ENCODE measurements around the gene DGKE. TPM values are rescaled to one million over a fixed set of nuclear protein-coding genes. Genes with fewer than 3 reads are reported as not detected.

The DGKE gene
- total and polyA plus RNA-seq, 8 donors = 7.3 to 14.7 (median 12.9) TPM

DNA sequence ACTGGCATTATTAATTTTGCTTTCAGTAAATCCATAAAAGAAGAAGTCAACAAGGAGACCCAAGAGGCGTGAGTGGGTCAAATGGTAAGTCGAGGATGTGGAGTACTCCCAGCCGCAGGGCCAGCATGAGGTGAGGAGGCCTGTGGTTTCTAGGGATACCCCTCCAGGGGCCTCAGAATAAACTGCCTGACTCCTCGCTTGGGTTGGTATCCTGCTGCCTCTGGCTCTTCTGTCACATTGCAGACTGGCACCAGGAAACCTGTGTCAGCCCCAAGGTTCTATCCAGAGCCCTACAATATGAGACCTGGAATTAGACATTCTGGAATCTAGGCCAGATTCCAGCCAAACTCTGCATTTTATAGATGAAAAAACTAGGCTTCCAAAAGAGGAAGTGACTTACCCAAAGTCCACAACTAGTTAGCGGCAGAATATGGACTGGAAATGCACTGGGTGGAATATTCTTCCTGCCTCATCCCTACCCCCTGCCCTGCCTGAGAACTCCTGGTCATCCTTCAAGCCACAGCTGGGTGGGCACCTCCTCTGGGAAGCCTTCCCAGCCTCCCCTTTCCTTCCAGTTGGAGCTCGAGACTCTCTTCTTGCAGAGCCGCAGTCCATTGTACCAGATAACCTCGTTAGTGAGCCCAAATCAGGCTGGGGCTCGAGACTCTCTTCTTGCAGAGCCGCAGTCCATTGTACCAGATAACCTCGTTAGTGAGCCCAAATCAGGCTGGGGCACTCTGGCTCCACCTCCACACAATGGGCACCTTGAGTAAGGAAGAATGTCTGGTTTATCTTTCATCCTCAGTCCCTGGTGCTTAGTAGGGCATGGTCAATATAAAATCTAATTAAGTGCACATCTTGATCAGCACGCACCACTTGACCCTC lies 22.8 kb upstream of the DGKE start:
- no peaks in the 10 kb centered on the region for H3K27me3 ChIP-seq
- ATAC-seq (no peak), DNase-seq (no peak)
- H3K27ac ChIP-seq = no peak overlapping the region
- no peaks in the 10 kb centered on the region for H3K36me3 ChIP-seq
- intact Hi-C loops (cut with DNase I) = loop anchor here in 1 of 2 donors (10.0 kb wide), 1 partner anchor 144 kb away; no protein-coding TSS in a partner anchor
- H3K9me3 ChIP-seq = no peaks in the 10 kb centered on the region
- H3K4me3 ChIP-seq = no peak overlapping the region
- TF ChIP-seq, protein P1, sequence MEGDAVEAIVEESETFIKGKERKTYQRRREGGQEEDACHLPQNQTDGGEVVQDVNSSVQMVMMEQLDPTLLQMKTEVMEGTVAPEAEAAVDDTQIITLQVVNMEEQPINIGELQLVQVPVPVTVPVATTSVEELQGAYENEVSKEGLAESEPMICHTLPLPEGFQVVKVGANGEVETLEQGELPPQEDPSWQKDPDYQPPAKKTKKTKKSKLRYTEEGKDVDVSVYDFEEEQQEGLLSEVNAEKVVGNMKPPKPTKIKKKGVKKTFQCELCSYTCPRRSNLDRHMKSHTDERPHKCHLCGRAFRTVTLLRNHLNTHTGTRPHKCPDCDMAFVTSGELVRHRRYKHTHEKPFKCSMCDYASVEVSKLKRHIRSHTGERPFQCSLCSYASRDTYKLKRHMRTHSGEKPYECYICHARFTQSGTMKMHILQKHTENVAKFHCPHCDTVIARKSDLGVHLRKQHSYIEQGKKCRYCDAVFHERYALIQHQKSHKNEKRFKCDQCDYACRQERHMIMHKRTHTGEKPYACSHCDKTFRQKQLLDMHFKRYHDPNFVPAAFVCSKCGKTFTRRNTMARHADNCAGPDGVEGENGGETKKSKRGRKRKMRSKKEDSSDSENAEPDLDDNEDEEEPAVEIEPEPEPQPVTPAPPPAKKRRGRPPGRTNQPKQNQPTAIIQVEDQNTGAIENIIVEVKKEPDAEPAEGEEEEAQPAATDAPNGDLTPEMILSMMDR (IDR thresholded peaks at IDR 0.05) = no peak
- no peaks in the 10 kb centered on the region for H3K4me1 ChIP-seq

DNA sequence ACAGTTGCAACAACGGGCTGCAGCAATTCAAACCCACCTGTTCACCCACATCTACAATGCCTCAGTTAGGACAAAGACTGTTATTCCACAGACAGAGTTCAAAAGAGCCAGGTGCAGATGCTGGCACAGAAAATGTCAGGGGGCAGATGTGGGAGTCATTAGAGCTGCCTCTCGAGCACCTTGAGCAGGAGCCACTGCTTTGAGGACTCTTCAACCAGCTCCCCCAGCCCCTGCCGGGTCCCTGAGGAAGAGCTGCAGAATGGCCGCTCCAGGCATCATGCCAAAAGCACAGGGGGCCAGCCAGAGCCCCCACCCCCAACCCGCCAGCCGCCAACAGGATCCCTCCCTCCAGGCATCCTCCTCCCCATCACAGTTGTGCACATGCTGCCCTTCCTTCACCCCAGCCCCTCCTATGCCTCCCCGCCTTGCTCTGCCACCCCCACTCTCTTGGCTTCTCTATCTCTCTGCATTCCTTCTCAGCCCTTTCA lies 21.0 kb upstream of the DGKE start:
- no peaks in the 10 kb centered on the region for H3K27me3 ChIP-seq
- no peak overlapping the region for H3K4me3 ChIP-seq
- ATAC-seq (no peak), DNase-seq (no peak)
- no peaks in the 10 kb centered on the region for H3K9me3 ChIP-seq
- no peak overlapping the region for H3K27ac ChIP-seq
- TF ChIP-seq, protein P1 (IDR thresholded peaks at IDR 0.05) = no peak
- H3K36me3 ChIP-seq = no peaks in the 10 kb centered on the region
- intact Hi-C loops (cut with DNase I) = loop anchor here in 1 of 2 donors (10.0 kb wide), 1 partner anchor 142 kb away; no protein-coding TSS in a partner anchor
- H3K4me1 ChIP-seq = no peaks in the 10 kb centered on the region

DNA sequence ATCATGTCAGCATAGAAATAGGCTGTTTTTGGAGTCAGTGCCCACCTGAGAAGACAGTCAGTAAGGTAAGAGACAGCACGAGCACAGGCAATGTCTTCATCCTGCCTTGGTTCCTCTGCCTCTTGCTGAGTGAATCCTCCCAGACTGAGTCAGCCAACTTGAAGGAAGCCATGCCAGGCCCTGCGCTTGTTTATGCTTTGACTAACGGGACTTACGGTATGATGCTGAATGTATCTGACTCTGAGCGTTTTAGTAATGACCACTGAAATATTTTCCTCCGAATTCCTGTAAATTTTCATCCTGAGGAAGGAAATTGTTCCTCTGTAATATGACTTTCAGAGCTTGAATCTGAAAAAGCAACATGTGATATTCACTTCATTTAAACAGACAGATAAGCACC lies 18.2 kb upstream of the DGKE start:
- Histone ChIP-seq H3K4me3 (no peak overlapping the region), H3K4me1 (peaks cover 0 to 8% of the 10 kb centered on the region in 2 donors), H3K9me3 (no peaks in the 10 kb centered on the region), H3K27ac (no peak overlapping the region), H3K36me3 (no peaks in the 10 kb centered on the region), H3K27me3 (no peaks in the 10 kb centered on the region)
- DNase-seq = no peak
- intact Hi-C loops (cut with DNase I) = loop anchor here in 1 of 2 donors (10.0 kb wide), 1 partner anchor 139 kb away; no protein-coding TSS in a partner anchor
- ATAC-seq = no peak
- TF ChIP-seq, protein P1 (IDR thresholded peaks at IDR 0.05) = no peak

DNA sequence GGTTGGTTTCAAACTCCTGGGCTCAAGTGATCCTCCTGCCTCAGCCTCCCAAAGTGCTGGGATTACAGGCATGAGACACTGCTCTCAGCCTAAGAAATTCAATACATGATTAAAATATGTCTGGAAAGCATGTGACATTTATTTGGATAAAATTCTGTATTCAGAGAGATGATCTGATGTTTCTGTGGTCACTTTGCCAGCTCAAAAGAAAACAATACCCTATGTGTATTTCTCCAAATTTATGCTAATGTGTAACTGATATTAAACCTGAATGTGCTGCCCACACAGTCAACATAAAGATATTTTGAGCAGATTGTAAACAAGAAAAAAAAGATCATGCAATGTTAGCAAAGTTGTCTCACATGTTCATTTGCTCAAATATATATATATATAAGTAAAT lies 16.9 kb upstream of the DGKE start:
- Histone ChIP-seq H3K27ac (no peak overlapping the region), H3K27me3 (no peaks in the 10 kb centered on the region), H3K4me1 (peaks cover 0 to 8% of the 10 kb centered on the region in 2 donors), H3K9me3 (no peaks in the 10 kb centered on the region), H3K36me3 (no peaks in the 10 kb centered on the region), H3K4me3 (no peak overlapping the region)
- intact Hi-C loops (cut with DNase I) = loop anchor here in 1 of 2 donors (10.0 kb wide), 1 partner anchor 138 kb away; no protein-coding TSS in a partner anchor
- DNase-seq (no peak), ATAC-seq (no peak)
- TF ChIP-seq, protein P1 (IDR thresholded peaks at IDR 0.05) = no peak

DNA sequence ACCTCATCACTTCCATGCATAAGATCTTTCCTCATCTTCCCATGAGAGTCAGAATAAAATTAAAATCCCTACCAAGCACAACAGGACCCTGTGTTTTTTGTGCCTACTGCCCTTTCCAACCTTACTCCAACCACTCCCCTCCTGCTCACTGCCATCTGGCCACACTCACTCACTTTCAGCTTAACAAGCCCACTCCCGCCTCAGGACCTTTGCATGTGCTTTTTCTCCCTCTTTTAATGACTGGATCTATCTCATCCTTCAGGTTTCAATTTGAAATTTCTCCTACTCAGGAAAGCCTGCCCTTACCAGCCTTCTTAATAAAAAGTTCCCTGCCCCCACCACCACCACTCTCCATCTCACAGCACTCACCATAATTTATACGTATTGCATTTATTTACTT lies 14.9 kb upstream of the DGKE start:
- ATAC-seq = no peak
- Histone ChIP-seq H3K27ac (no peak overlapping the region), H3K4me1 (peaks cover 0 to 8% of the 10 kb centered on the region in 2 donors), H3K9me3 (no peaks in the 10 kb centered on the region), H3K36me3 (no peaks in the 10 kb centered on the region), H3K4me3 (no peak overlapping the region), H3K27me3 (no peaks in the 10 kb centered on the region)
- TF ChIP-seq, protein P1 (IDR thresholded peaks at IDR 0.05) = no peak
- intact Hi-C loops (cut with DNase I) = loop anchor here in 1 of 2 donors (10.0 kb wide), 1 partner anchor 136 kb away; no protein-coding TSS in a partner anchor
- no peak for DNase-seq
